ENCODE measurements around the gene ARL6IP4.

ARL6IP4 gene

DNA sequence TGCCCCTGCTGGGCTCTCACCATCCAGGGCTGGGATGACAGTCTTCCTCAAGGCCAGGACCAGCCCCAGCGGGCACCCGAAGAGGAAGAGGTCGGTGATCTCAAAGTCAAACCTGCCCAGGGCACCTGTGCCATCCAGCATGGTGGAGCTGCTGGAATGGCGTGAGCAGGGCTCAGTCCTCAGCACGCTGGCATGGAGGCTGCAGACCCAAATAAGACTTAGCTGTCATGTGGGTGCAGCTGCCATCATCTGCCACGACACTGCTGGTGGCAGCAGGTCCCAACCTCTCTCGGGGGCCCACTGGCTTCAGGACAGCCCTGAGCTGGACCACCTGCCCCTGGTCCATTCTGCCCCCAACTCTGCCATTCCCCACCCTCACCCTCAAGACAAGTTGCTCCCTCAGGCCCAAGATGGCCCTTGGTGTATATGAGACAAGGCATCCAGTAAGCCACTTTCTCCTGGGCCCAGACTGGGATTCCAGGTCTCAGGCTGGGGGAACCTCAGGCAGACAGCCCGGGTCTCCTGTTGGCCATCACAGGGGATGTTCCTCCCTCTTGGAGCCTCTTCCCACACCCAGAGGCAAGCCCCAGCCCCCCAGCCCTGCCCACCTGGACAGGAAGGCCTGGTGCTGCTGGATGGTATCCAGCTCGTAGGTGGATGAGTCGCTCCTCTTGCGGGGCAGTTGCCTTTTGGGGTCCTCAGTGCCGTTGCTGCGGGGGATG is 14.5 kb downstream of the ARL6IP4 start:
- DNase-seq (ENCODE audit: low spot score): no peak
- TF ChIP-seq CTCF (IDR thresholded peaks at IDR 0.05; ENCODE audit: extremely low read depth, missing control alignments): no peak

DNA sequence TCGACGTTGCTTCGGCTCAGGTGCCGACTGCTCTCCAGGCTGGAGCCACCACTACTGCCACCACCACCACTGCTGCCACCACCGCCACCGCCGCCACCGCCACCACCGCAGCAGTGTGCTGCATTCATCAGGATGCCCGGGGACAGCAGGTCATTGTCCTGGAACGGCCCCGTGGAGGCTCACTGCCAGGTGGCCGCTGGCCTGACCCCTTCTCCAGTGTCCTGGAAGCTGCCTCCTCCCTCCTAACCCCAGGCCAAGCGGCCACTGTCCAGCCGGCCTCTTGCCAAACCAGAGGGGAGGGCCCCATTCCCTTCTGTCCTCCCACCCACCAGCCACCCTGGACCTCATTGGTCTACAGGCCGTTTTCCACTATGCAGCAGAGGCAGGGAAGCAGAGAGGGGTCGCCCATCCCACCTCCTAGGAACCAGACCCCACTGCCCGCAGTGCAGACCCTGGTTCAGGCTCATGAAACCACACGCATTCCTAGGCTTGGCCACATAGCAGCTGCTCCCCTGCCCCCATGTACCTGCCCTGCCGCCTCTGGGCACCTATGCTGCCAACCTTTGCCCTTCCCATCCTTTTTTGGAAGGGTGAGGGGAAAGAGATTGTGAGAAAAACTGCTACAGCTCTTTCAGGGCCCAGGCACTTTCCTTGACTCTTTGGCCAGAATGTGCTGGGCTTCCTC is 15.2 kb downstream of the ARL6IP4 start:
- TF ChIP-seq CTCF (IDR thresholded peaks at IDR 0.05; ENCODE audit: extremely low read depth, missing control alignments): no peak
- DNase-seq (ENCODE audit: low spot score): no peak

DNA sequence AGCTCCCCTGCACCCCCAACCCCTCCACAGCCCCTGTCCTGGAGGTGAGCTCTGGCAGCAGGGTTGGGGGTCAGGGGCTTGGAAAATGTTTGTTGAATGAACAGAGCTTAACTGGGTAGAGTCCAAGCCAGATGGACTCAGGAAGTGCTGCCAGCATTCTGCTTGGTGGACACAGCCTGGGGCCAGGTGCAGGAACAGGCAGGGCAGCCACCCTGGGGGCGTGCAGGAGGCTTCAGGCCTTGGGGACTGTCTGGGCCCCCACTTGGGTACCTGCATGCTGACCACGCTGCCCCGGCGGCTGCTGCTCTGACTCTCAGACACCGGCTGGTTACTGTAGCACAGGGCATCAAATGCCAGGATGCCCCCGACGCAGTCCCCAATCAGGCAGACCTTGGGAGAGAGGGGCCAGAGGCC is 15.7 kb downstream of the ARL6IP4 start:
- no peak for TF ChIP-seq CTCF (IDR thresholded peaks at IDR 0.05; ENCODE audit: extremely low read depth, missing control alignments)

DNA sequence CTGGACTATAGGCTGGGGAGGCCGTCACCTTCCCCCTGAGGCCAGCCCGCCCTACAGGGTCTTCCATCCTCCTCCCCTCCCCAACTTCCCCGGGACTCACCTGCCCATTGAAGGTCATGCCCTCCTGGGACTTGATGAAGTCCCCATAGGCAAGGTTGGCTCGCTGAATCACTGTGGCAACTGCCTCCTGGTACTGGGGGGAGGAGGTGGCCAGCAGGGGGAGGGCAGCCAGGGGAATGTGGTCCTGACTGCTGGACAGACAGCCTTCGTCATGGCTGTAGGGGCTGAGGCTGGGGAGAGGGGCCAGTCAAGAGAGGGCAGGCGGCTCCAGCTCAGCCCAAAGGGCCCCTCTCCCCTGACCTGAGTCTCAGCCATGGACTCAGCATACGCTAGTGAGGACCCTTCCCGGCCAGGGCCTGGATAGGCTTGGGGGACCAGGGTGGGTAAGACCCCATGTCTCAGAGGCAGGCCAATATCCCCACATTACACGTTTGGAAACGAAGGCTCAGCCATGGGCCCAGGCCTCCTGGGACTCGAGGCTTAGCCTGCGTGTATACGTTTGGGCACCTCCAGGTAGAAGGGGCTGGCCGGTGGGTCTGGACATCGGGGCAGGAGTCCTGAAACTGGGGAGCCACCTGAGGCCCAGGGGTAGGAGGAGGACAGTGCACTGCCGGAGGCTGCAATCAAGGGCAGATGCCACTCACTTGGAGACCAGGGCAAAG is 16.3 kb downstream of the ARL6IP4 start:
- no peak for TF ChIP-seq CTCF (IDR thresholded peaks at IDR 0.05; ENCODE audit: extremely low read depth, missing control alignments)
- no peak for DNase-seq (ENCODE audit: low spot score)

More for the DNA sequence above, 15.7 kb downstream of the ARL6IP4 start:
- DNase-seq (ENCODE audit: low spot score): no peak

DNA sequence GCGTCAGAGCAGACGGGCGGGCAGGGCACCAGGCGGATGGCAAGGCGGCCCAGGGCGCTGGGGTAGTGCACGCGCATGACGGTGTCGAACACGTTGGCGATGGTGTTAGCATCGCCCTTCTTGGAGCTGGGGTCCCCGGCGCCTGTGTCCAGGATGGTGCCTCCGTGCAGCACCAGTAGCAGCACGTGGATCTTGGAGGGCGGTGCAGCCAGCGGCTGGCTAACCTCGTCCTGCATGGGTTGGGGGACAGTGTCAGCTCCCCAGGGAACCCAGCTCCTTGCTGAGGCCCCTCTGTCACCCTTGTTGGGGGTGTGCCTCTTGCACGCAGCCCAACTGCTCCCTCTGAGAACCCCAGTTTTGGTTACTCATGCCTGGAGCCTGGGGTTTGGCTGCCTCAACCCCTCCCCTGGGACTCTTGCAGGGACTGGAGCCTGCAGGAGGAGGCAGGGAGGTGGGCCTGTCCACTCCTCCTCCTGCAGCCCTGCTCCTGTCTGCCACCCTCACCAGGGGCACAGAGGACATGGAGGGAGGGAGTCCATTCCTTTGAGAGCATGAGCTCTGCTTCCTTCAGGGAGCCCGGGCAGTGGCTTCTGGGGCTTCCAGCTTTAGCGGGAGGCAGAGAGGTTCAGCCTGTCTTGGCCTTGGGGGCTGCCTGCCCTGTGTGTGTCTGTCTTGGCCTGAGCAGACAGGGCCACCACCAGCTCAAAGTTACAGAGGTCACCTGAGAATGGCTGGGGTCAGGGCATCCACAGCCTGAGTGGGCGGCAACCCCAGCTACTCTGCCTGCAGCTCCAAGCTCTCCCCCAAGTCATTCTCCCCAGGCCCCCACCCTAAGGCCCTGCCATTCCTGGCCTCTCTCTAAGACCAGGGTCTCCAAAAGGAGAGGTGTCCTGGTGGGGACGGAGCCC is 17.1 kb downstream of the ARL6IP4 start:
- no peak for TF ChIP-seq CTCF (IDR thresholded peaks at IDR 0.05; ENCODE audit: extremely low read depth, missing control alignments)
- DNase-seq (ENCODE audit: low spot score): no peak

- TF ChIP-seq CTCF (IDR thresholded peaks at IDR 0.05; ENCODE audit: extremely low read depth, missing control alignments): no peak
- DNase-seq (ENCODE audit: low spot score): no peak
Observed at GRCh38 chr12:122998316-122998715, 17.8 kb downstream of the ARL6IP4 start.

Data from GM20000 (cell line).